MV-4-11 (cell line): Measurements from ENCODE around the gene ZBTB6.

Experiments used
- DNase-seq: peaks from one replicate; lab custom pipeline; 2025; lab: John Stamatoyannopoulos, UW

Gene ZBTB6

GRCh38 chr9:122912964-122913673, at the start of gene ZBTB6:
ZBTB6 (minus strand) TSS chr9:122913323; CDS start chr9:122912072, 1,251 bp downstream.
- DNase-seq, result peak; percentile 84

- no peak for DNase-seq
These were observed 48.0 kb upstream of the ZBTB6 start for GRCh38 chr9:122961139-122961538.

- no peak for DNase-seq
These were observed 42.8 kb upstream of the ZBTB6 start for GRCh38 chr9:122955961-122956360.

GRCh38 chr9:122954253-122954691, 41.1 kb upstream of the ZBTB6 start:
- DNase-seq, result no peak

GRCh38 chr9:122951056-122951455, 37.9 kb upstream of the ZBTB6 start:
- DNase-seq, result no peak

GRCh38 chr9:122950263-122950662, 37.1 kb upstream of the ZBTB6 start:
- no peak for DNase-seq

- DNase-seq, result no peak
These were observed 36.6 kb upstream of the ZBTB6 start for GRCh38 chr9:122949696-122950095.

- no peak for DNase-seq
These were observed 35.2 kb upstream of the ZBTB6 start for GRCh38 chr9:122948313-122948712.

- DNase-seq, result no peak
These were observed 33.4 kb upstream of the ZBTB6 start for GRCh38 chr9:122946461-122947005.

GRCh38 chr9:122944960-122945888, 32.1 kb upstream of the ZBTB6 start:
- no peak for DNase-seq

GRCh38 chr9:122941582-122942234, 28.6 kb upstream of the ZBTB6 start:
- DNase-seq, result no peak

GRCh38 chr9:122940749-122941581, 27.8 kb upstream of the ZBTB6 start, which contains the start of gene RABGAP1:
RABGAP1 (plus strand) TSS chr9:122941020; CDS start chr9:122957060, 16,040 bp downstream.
- DNase-seq, result peak; percentile 95

- no peak for DNase-seq
These were observed 27.3 kb upstream of the ZBTB6 start for GRCh38 chr9:122940454-122940748.

- DNase-seq, result peak; percentile 38
These were observed 26.5 kb upstream of the ZBTB6 start for GRCh38 chr9:122939601-122940000.

- no peak for DNase-seq
These were observed 23.8 kb upstream of the ZBTB6 start for GRCh38 chr9:122936883-122937282.

GRCh38 chr9:122936464-122936863, 23.3 kb upstream of the ZBTB6 start:
- DNase-seq, result no peak

GRCh38 chr9:122931226-122932121, 18.4 kb upstream of the ZBTB6 start, which contains the start of gene ZBTB26:
ZBTB26 (minus strand) TSS chr9:122931512; CDS start chr9:122919934, 11,578 bp downstream.
- DNase-seq, result peak; percentile 92

GRCh38 chr9:122930541-122931225, 17.6 kb upstream of the ZBTB6 start:
- DNase-seq, result no peak

GRCh38 chr9:122929796-122930354, 16.8 kb upstream of the ZBTB6 start:
- no peak for DNase-seq
